Measurements from ENCODE around the gene SPATA31C1.

DNA sequence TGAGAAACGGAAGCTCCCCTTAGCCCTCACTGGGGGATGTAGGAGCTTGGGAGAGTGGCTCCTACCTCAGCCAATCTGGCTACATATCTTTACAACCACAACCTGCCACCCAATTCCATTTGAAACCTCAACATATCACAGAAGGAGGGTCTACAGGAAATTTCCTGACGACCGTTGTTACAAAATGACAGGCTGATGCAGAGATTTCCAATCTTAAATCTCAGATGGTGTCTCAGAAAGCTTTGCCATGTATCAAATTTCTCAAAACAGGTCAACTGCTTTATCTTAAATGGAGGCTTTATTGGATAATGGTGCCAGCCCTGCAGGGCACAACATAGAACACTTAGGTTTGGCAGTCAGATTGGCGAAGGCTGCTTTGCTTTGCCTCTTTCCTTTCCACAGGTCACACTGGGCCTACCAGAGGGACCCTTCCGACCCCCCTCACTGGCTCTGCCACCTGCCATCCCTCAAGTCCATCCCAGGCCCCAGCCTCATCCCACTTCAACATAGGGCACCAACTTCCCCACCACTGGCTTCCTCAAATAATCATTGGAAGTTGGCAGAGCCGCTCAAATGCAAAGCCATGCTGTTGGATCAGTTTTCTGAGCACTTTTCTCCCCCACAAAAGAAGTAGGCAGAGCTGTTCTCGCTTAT, 46.2 kb upstream of the SPATA31C1 start:
- no peak for TF ChIP-seq CTCF (IDR thresholded peaks at IDR 0.05)
- TF ChIP-seq POLR2A (IDR thresholded peaks at IDR 0.05): no peak

All from body of pancreas (tissue), 4 donors.